Measurements from ENCODE around the gene SHC3. TPM values are rescaled to one million over a fixed set of nuclear protein-coding genes. Genes with fewer than 3 reads are reported as not detected.

The SHC3 gene
- polyA plus RNA-seq, 3 donors from 2014 or later: not detected

DNA sequence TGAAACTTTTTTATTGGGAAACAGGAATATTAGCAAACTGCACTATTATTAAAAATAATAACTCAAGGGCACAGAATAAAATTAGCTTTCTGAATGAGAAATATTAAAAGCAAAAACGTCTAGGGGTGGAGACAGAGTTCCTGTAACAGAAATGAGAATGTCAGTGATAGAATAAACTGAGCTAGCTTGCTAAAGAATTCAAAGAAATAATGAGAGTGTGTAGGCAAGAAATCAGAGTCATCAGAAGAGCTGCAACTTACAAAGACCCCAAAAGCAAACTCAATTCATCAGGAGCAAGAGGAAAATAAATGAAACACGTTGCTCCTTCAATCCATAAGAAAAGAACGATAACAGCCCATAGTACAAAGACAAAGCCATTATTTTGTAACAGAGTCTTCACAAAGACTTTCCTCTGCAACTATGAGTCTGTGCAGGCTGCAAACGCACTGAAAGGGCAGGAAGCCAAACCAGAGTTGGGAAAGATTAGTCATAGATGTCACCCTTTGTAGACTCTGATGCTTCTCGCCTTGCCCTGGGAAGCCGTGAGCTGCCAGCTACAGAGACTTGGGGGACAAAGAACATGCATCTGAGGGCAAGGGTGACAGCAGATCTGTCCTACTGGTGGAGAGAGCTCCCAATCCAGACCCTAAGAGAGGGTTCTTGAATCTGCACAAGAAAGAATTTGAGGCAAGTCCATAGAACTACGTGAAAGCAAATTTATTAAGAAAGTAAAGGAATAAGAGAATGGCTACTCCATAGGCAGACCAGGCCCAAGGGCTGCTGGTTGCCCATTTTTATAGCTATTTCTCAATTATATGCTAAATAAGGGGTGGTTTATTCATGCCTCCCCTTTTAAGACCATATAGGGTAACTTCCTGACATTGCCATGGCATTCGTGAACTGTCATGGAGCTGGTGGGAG lies 40.8 kb downstream of the SHC3 start:
- Mint-ChIP-seq H3K9me3 (peaks cover 0 to 13% (median 4%) of the 10 kb centered on the region in 6 donors), H3K4me3 (no peak overlapping the region), H3K36me3 (no peaks in the 10 kb centered on the region), H3K27ac (no peak overlapping the region), H3K27me3 (ENCODE audit: low read depth in 3 of 3) (peaks cover 0 to 1% (median 0%) of the 10 kb centered on the region in 3 donors), H3K4me1 (no peaks in the 10 kb centered on the region)
- no peak for DNase-seq

DNA sequence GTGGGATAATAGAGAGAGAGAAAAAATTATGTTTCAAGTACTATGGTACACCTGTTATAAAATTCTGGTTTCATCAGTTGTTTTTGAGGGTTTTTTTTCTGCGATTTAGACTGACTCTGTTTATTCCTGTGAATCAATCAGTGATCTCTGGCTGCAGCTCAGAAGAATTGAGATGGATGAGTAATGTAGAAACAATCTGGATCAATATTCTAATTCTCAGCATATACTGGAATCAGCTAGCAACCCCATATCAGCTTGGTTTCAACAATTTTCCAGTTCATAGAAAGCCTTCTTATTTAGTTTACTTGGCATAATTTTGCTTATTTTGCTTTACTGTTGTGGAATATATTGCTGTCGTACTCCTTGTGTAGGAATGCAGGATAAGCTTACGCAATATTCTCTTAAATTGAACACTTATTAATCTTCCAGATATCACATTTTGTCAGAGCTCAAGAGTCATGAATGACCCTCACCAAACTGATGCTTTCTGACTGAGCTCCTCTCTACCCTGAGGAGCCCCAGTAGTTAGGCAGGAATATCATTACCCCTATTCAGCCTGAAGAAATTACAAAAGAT lies 42.9 kb downstream of the SHC3 start:
- Mint-ChIP-seq H3K9me3 (peaks cover 0 to 13% (median 1%) of the 10 kb centered on the region in 6 donors), H3K36me3 (no peaks in the 10 kb centered on the region), H3K27me3 (ENCODE audit: low read depth in 3 of 3) (peaks cover 0 to 8% (median 0%) of the 10 kb centered on the region in 3 donors), H3K4me3 (no peak overlapping the region), H3K27ac (no peak overlapping the region), H3K4me1 (no peaks in the 10 kb centered on the region)
- DNase-seq: no peak

DNA sequence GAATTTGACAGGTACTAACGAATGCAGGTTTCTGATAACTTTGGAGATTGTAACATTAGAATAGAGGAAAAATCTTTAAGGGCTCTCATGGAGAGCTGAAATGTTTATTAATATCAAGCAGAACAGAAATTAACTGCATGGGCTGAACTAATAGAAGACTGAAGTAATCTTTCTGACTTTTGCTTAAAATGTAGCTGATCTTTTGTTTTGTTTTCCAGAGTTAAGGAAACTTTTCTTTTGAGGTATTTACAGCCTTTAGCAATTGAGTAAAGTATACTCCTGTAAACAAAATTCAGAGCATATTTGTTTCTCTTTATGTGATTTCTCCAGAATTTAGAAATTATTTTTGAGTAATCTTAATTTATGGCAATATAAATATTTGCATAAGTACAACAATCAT lies 43.9 kb downstream of the SHC3 start:
- Mint-ChIP-seq H3K4me1 (no peaks in the 10 kb centered on the region), H3K4me3 (no peak overlapping the region)

DNA sequence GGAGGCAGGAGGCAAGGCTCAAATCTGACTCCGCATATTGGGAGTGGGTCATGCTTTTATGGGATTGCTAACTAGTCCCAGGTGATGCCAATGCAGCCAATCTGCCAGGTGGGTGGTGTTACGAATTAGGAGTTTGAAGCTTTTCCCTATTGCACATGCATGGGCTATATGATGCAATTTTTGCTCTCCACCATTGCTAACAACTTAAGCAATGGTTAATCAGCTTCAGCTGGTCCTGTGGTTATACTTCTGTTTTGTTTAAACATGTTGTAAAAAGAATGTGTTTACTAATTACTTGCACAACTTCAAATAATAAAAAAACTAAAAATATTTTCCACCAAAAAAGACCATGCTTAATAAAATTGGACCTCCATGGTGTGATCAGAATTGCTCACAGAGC lies 55.7 kb downstream of the SHC3 start:
- Mint-ChIP-seq H3K4me1 (no peaks in the 10 kb centered on the region), H3K9me3 (peaks cover 0 to 17% (median 4%) of the 10 kb centered on the region in 6 donors), H3K36me3 (peaks cover 0 to 5% (median 3%) of the 10 kb centered on the region in 3 donors), H3K27ac (no peak overlapping the region), H3K27me3 (ENCODE audit: low read depth in 3 of 3) (peaks cover 3 to 8% (median 5%) of the 10 kb centered on the region in 3 donors), H3K4me3 (no peak overlapping the region)
- DNase-seq: no peak

More for the DNA sequence above, 43.9 kb downstream of the SHC3 start:
- no peaks in the 10 kb centered on the region for H3K36me3 Mint-ChIP-seq
- peaks cover 0 to 13% (median 3%) of the 10 kb centered on the region in 3 donors for H3K27me3 Mint-ChIP-seq (ENCODE audit: low read depth in 3 of 3)
- peaks cover 0 to 13% (median 1%) of the 10 kb centered on the region in 6 donors for H3K9me3 Mint-ChIP-seq
- no peak overlapping the region for H3K27ac Mint-ChIP-seq
- DNase-seq: no peak

DNA sequence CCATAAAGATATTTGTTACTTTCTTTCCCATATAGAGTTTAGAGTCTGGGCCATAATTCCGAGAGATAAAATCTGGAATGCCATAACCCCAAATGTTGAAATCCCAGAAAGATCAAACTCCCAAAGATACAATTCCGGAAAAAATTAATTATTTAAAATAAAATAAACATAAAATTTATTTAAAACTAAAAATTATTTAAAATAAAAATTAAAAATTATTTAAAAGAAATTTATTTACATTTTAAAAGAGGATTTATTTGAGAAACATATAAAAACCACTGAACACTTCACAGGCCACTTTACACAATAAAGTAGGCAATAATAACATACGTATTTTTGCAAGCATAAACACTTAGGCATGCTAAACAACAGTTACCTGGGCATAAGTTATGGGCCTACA lies 57.9 kb downstream of the SHC3 start:
- Mint-ChIP-seq H3K36me3 (peaks cover 0 to 5% (median 3%) of the 10 kb centered on the region in 3 donors), H3K27ac (no peak overlapping the region), H3K4me3 (no peak overlapping the region), H3K9me3 (peaks cover 0 to 15% (median 7%) of the 10 kb centered on the region in 6 donors), H3K27me3 (ENCODE audit: low read depth in 3 of 3) (peaks cover 7 to 13% (median 9%) of the 10 kb centered on the region in 3 donors), H3K4me1 (peaks cover 15 to 17% of the 10 kb centered on the region in 2 donors)
- no peak for DNase-seq

DNA sequence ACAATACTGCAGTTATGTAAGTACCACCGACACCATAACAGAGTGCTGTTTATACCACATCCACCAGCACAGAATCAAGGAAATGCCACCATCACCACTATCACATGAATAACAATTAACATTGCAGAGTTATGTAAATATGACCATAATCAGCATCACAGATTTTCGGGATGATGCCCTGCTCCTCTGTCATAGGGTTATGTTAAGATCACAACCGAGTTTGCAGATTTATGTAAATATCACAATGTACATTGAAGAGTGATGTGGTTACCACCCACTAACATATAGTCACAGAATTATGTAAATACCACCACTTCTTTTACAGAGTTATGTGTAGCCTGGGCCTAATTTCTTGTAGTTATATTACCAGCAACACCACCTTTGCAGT lies 61.8 kb downstream of the SHC3 start:
- DNase-seq: peak in 1 of 3 donors; percentile 14
- peaks cover 0 to 12% (median 5%) of the 10 kb centered on the region in 6 donors for H3K9me3 Mint-ChIP-seq
- H3K36me3 Mint-ChIP-seq: peaks cover 0 to 5% (median 0%) of the 10 kb centered on the region in 3 donors
- peak overlapping the region; percentile 52 to 87 (median 86) for H3K27ac Mint-ChIP-seq
- H3K4me3 Mint-ChIP-seq: peak overlapping the region in 1 of 5 donors; percentile 71
- peaks cover 26 to 30% of the 10 kb centered on the region in 2 donors for H3K4me1 Mint-ChIP-seq
- H3K27me3 Mint-ChIP-seq (ENCODE audit: low read depth in 3 of 3): peaks cover 5 to 12% (median 12%) of the 10 kb centered on the region in 3 donors

DNA sequence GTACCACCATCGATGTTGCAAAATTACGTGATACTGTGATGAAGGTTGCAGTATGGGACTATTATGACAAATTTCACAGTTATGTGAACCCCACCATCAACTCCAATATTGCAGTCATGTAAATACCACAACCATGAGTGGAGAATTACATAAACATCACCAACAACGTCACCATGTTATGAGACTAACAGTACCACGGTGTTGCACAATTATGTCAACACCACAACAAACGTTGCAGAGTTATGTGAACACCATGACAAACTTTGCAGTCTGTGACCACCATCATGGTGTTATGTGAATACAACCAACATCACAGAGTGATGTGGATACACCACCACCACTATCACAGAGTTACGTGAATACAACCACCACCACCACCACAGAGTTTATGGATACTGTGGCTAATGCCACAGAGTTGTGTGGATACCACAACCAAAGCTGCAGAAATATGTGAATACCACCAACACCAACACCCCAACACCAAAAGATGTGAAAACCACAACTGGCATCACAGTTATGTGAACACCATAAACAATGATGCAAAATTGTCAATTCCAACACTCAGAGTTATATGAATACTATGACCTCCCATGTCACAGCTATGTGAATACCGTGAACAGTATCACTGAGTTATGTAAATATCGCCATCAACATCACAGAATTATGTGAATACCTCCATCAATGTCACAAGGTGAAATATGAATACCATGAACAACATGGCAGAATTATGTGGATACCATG lies 62.4 kb downstream of the SHC3 start:
- H3K4me1 Mint-ChIP-seq: peaks cover 26 to 30% of the 10 kb centered on the region in 2 donors
- H3K27me3 Mint-ChIP-seq (ENCODE audit: low read depth in 3 of 3): peaks cover 5 to 12% (median 12%) of the 10 kb centered on the region in 3 donors
- H3K9me3 Mint-ChIP-seq: peaks cover 0 to 12% (median 5%) of the 10 kb centered on the region in 6 donors
- H3K4me3 Mint-ChIP-seq: peak overlapping the region in 4 of 5 donors; percentile 2 to 71 (median 50)
- peak; percentile 36 to 61 (median 51) for DNase-seq
- H3K36me3 Mint-ChIP-seq: peaks cover 0 to 5% (median 0%) of the 10 kb centered on the region in 3 donors
- peak overlapping the region; percentile 52 to 87 (median 86) for H3K27ac Mint-ChIP-seq

DNA sequence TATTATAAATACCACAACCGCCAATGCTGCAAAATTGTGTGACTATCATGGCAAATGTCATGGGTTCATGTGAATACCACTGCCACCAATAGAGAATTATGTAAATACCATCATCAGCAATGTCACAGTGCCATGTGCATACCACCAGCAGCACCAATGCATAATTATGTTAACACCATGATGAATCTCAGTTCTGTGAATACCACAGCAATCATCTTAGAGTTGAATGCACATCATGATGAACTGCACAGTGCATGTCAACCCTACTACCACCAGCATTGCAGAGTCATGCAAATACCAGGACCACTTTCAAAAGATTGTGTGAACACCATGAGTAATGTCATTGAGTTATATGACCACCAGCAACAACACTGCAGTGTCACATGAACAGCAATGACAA lies 63.2 kb downstream of the SHC3 start:
- Mint-ChIP-seq H3K4me1 (peaks cover 26 to 30% of the 10 kb centered on the region in 2 donors), H3K27me3 (ENCODE audit: low read depth in 3 of 3) (peaks cover 5 to 12% (median 12%) of the 10 kb centered on the region in 3 donors), H3K36me3 (peaks cover 0 to 5% (median 0%) of the 10 kb centered on the region in 3 donors), H3K4me3 (no peak overlapping the region), H3K27ac (peak overlapping the region in 4 of 6 donors; percentile 28 to 87 (median 80)), H3K9me3 (peaks cover 0 to 12% (median 5%) of the 10 kb centered on the region in 6 donors)
- DNase-seq: no peak

DNA sequence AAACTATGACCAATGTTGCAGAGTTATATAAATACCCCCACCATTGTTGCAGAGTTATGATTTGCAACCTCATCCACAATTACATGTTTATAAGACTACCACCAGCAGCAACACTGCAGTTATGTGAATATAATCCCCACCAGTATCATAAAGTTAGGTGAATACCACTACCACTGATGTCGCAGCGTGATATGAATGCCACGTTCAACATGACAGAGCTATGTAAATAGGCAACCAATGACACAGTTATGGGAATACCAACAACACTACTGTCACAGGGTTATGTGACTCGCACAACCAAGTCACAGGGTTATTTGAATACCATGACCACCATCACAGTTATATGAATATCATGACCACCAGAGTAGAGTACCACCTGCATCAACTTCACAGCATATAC lies 63.9 kb downstream of the SHC3 start:
- Mint-ChIP-seq H3K4me3 (no peak overlapping the region), H3K4me1 (peaks cover 26 to 30% of the 10 kb centered on the region in 2 donors), H3K9me3 (peaks cover 0 to 12% (median 5%) of the 10 kb centered on the region in 6 donors), H3K27me3 (ENCODE audit: low read depth in 3 of 3) (peaks cover 5 to 12% (median 11%) of the 10 kb centered on the region in 3 donors), H3K36me3 (peaks cover 0 to 5% (median 0%) of the 10 kb centered on the region in 3 donors), H3K27ac (no peak overlapping the region)
- DNase-seq: no peak

DNA sequence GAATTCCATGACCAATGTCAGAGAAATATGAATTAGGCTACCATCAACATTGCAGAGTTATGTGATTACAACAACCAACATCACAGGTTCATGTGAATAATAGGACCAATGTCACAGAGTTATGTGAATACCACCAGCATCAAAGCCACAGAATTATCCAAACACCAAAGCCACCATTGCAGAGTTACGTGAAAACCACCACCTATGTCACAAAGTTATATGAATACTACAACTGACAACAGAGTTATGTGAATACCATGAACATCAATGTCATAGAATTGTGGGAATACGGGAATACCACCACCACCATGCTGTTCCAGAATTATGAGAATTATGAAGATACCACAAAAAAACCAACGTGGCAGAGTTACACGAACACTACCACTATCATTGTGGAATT lies 64.8 kb downstream of the SHC3 start:
- no peak for DNase-seq
- Mint-ChIP-seq H3K4me3 (no peak overlapping the region), H3K4me1 (peaks cover 26 to 30% of the 10 kb centered on the region in 2 donors), H3K9me3 (peaks cover 0 to 12% (median 3%) of the 10 kb centered on the region in 6 donors), H3K27ac (no peak overlapping the region), H3K27me3 (ENCODE audit: low read depth in 3 of 3) (peaks cover 5 to 12% (median 11%) of the 10 kb centered on the region in 3 donors), H3K36me3 (peaks cover 0 to 2% (median 0%) of the 10 kb centered on the region in 3 donors)

DNA sequence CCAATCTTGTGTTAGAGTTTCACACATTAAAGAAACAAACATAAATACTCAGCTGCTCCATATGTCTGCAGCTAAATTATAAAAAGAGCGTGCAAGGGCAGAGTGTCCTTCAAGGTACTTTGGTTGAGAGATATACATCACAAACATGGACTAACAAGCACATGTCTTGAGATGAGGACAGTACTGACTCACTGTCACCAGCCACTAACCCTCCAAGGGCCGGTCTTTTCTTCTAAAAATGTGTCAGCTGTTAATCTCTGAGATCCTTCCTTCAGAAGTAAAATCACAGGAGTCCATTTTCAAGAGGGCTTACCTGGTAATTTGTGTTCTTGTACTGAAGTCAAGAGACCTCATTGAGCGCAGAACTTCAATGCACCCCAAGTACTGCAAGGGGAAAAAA lies 66.4 kb downstream of the SHC3 start:
- Mint-ChIP-seq H3K4me3 (no peak overlapping the region), H3K4me1 (peaks cover 26 to 28% of the 10 kb centered on the region in 2 donors), H3K36me3 (no peaks in the 10 kb centered on the region), H3K9me3 (peaks cover 0 to 12% (median 3%) of the 10 kb centered on the region in 6 donors), H3K27ac (no peak overlapping the region), H3K27me3 (ENCODE audit: low read depth in 3 of 3) (peaks cover 5 to 12% (median 8%) of the 10 kb centered on the region in 3 donors)
- no peak for DNase-seq

DNA sequence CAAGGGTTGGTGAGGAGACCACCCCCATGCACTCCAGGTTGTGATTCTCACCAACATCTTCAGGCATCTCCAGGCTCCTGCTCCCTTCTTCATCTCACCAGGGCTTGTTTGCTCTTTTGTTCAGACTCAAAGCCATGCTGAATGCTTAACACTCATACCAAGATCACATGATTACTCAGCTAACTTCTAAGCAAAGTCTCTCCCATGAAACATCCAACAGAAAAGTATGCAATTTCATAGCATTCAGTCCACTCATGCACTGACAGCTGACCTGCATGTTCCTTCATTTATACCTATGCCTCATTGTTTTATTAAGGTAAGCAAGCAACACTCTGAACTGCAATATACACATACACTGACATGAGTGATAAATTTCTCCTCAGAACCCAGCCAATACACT lies 69.0 kb downstream of the SHC3 start:
- peaks cover under 1 to 2% of the 10 kb centered on the region in 2 donors for H3K4me1 Mint-ChIP-seq
- peaks cover 2 to 5% (median 3%) of the 10 kb centered on the region in 3 donors for H3K27me3 Mint-ChIP-seq (ENCODE audit: low read depth in 3 of 3)
- no peak overlapping the region for H3K27ac Mint-ChIP-seq
- no peak for DNase-seq
- no peaks in the 10 kb centered on the region for H3K36me3 Mint-ChIP-seq
- H3K4me3 Mint-ChIP-seq: no peak overlapping the region
- H3K9me3 Mint-ChIP-seq: no peaks in the 10 kb centered on the region

DNA sequence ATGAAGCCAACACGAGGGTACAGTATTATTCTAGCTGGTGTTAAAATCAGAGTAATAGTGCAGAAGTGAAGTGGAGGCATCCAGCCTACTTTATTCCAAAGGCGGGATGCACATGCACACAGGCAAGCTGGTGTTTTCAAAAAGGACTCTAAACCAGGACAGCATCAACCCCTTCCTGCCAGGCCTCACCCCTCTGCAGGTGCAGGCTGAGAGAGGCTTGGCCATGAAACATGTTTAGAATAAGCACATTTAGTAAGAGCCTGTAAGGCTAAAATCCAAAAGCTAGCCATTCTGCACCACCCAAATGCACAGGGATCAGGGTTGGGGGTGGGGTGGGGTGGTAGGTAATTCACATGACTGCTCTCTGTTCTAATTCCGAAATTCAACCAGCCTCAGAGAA lies 71.2 kb downstream of the SHC3 start:
- peaks cover 3 to 10% (median 8%) of the 10 kb centered on the region in 3 donors for H3K27me3 Mint-ChIP-seq (ENCODE audit: low read depth in 3 of 3)
- H3K9me3 Mint-ChIP-seq: no peaks in the 10 kb centered on the region
- H3K4me1 Mint-ChIP-seq: no peaks in the 10 kb centered on the region
- H3K36me3 Mint-ChIP-seq: no peaks in the 10 kb centered on the region
- H3K4me3 Mint-ChIP-seq: no peak overlapping the region
- no peak for DNase-seq
- H3K27ac Mint-ChIP-seq: no peak overlapping the region

All from immature natural killer cell (primary cell).